Gastrocnemius medialis (tissue), 4 donors: ENCODE data around the gene UBAP1L. TPM values are rescaled to one million over a fixed set of nuclear protein-coding genes. Genes with fewer than 3 reads are reported as not detected.

Source experiments
- ATAC-seq, 2 donors: fragments of 150-250 bp; one replicate each; pipeline ENCODE4 v1.9.1; 2016
- DNase-seq, 2 donors: peaks; one replicate each; pipeline ENCODE4 v3.0.0-alpha.2; 2019
- H3K27ac ChIP-seq, 4 donors: fragments of 200-600 bp; sonication (generic); 1 replicate in 1 of 4; 2 replicates in 3 of 4; pipeline ENCODE4 v1.5.1; 2016 to 2018; ENCODE audit warnings: mild to moderate bottlenecking in 2 of 4, moderate library complexity in 1 of 4
- H3K27me3 ChIP-seq, 3 donors: fragments of 200-600 bp; sonication (generic) in 2 of 3; 1 replicate in 1 of 3; 2 replicates in 2 of 3; pipeline versions ENCODE4 v1.5.1 to v1.6.0; 2016 to 2019; ENCODE audit warnings: mild to moderate bottlenecking in 1 of 3, moderate library complexity in 1 of 3
- H3K36me3 ChIP-seq, 2 donors: fragments of 200-600 bp; sonication (generic) in 1 of 2; one replicate each; pipeline ENCODE4 v1.5.1; 2017 to 2018
- H3K4me1 ChIP-seq, 2 donors: fragments of 200-600 bp; sonication (generic) in 1 of 2; one replicate each; pipeline ENCODE4 v1.5.1; 2016 to 2017; ENCODE audit warnings: mild to moderate bottlenecking in 2 of 2
- H3K4me3 ChIP-seq, 4 donors: fragments of 200-600 bp; sonication (generic) in 3 of 4; 1 replicate in 1 of 4; 2 replicates in 3 of 4; pipeline ENCODE4 v1.5.1; 2016 to 2019; ENCODE audit warnings: mild to moderate bottlenecking in 2 of 4
- H3K9me3 ChIP-seq, 3 donors: fragments of 200-600 bp; sonication (generic) in 2 of 3; 1 replicate in 1 of 3; 2 replicates in 2 of 3; pipeline ENCODE4 v1.5.1; 2016 to 2019
- POLR2A ChIP-seq, 2 donors: fragments of 450-650 bp; IDR thresholded peaks; one replicate each; pipeline ENCODE4 v1.6.1; 2017; ENCODE audit warnings: antibody characterized with exemption in 2 of 2, mild to moderate bottlenecking in 2 of 2, moderate library complexity in 2 of 2
- in situ Hi-C, 4 donors: fragments of 200-750 bp; cut with MboI; loops; one replicate each; pipeline versions ENCODE4 v1.15.0 to v1.8.0; 2017; ENCODE audit warnings: low sequenced_read_pairs in 4 of 4
- intact Hi-C: fragments of 100-400 bp; cut with DNase I; formaldehyde crosslinking; loops from one replicate; pipeline ENCODE4 v1.15.1; 2023; ENCODE audit warnings: low total_unique reads
- total RNA-seq, 4 donors: library from RNA; depleted of rRNA; stranded (reverse); fragments of >200 nt; gene quantifications; one replicate each; pipeline versions ENCODE4 v1.1.0 to v1.2.3, GENCODE V29; 2016
- TF ChIP-seq, protein P1 (sequence below), 5 experiments: fragments of 450-650 bp in 3 of 5; fragments of 200-600 bp in 2 of 5; sonication (generic) in 2 of 5; IDR thresholded peaks in 4 of 5; conservative IDR thresholded peaks in 1 of 5; 1 replicate in 4 of 5; 2 replicates in 1 of 5; pipeline ENCODE4 v1.5.1; 2016 to 2019; ENCODE audit warnings: antibody characterized with exemption in 5 of 5, mild to moderate bottlenecking in 3 of 5, moderate library complexity in 3 of 5

UBAP1L gene
- total RNA-seq, 4 donors from 2014 or later = 0.65 to 3.3 (median 1.4) TPM

DNA sequence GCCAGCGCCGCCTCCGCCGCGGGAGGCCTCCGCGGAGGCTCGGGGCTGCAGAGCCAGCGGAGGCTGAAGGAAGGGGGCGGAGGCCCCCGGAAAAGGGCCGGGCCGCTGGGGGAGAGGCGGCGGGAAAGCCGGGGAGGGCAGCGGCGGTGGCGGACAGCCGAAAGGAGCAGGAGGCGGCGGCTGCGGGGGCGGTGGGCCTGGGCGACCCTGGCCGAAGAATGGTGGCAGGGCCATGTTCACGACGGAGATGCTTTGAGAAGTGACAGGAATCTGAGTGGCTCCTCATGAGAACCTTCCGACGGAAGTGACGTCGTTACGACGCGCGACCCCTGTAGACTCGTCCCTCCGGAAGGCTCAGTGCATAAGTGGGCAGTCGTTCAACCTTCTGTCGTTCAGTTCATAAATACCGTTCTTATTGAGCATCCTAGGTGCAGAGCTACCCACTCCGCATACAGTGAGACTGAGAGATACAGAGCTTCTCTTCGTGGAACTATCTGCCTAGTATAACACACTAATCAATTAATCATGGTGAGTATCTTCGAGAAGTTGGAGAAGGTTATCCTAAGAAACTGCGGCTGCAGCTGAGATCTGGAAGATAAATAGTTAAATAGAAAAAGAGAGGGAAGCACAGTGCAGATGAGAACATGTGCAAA lies 18.7 kb upstream of the UBAP1L start, which contains the start of gene PDCD7:
Gene PDCD7 (minus strand): TSS at position 261 of the 653 bp plus-strand sequence. CDS start 27 bp downstream, at position 234.
- Histone ChIP-seq H3K36me3 (peaks cover 0 to 10% of the 10 kb centered on the region in 2 donors), H3K4me3 (peak within 1 kb of the TSS; percentile 69 to 93 (median 78)), H3K9me3 (no peaks in the 10 kb centered on the region), H3K27ac (peak within 1 kb of the TSS; percentile 71 to 89 (median 88)), H3K4me1 (peaks cover 18 to 30% of the 10 kb centered on the region in 2 donors), H3K27me3 (no peaks in the 10 kb centered on the region)
- DNase-seq (peak; percentile 75 to 81), ATAC-seq (peak; percentile 97 to 99)
- TF ChIP-seq, protein P1, sequence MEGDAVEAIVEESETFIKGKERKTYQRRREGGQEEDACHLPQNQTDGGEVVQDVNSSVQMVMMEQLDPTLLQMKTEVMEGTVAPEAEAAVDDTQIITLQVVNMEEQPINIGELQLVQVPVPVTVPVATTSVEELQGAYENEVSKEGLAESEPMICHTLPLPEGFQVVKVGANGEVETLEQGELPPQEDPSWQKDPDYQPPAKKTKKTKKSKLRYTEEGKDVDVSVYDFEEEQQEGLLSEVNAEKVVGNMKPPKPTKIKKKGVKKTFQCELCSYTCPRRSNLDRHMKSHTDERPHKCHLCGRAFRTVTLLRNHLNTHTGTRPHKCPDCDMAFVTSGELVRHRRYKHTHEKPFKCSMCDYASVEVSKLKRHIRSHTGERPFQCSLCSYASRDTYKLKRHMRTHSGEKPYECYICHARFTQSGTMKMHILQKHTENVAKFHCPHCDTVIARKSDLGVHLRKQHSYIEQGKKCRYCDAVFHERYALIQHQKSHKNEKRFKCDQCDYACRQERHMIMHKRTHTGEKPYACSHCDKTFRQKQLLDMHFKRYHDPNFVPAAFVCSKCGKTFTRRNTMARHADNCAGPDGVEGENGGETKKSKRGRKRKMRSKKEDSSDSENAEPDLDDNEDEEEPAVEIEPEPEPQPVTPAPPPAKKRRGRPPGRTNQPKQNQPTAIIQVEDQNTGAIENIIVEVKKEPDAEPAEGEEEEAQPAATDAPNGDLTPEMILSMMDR (IDR thresholded peaks at IDR 0.05 in 4 of 5, conservative IDR thresholded peaks at IDR 0.05 in 1 of 5) = no peak
- peak; percentile 69 to 72 for TF ChIP-seq POLR2A (IDR thresholded peaks at IDR 0.05)
- intact Hi-C loops (loop anchor here (2.0 to 10.0 kb wide), 3 partner anchors 51 to 481 kb away; partner anchors contain the start of genes CLPX, INTS14 and PARP16), in situ Hi-C loops (no loop called here)

DNA sequence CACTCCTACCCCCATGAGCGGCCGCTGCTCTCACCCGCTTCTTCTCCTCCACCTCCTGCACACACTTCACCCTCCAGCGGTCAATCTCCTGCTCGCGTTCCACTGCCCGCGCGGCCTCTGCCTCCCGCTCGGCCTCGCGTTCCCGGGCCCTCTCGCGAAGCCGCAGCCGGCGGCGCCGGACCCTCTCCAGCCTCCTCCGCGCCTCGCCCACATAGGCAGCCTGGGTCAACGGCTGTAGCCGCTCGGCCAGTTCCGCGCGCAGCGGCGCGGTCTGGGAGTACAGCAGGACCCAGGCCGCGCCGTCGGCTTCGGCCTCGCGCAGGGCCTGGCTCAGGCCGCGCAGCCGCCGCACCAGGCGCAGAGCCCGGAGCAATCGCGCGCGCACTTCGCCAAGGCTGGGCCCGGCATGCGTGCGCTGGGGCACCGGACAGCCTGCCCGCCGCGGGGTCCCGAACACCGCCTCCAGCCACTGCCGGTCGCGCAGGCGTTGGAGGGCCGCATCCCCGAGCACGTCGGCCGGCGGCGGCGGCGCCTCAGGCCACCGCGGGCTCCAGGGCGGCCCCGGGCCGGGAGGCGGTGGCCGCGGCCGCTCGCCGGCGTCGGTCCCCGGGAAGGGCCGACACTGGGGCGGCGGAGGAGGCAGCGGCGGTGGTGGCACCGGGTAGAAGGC lies 18.0 kb upstream of the UBAP1L start:
- ATAC-seq (peak; percentile 56 to 65), DNase-seq (no peak)
- Histone ChIP-seq H3K9me3 (no peaks in the 10 kb centered on the region), H3K27ac (peak overlapping the region; percentile 71 to 89 (median 88)), H3K36me3 (peaks cover 2 to 17% of the 10 kb centered on the region in 2 donors), H3K4me1 (peaks cover 18 to 30% of the 10 kb centered on the region in 2 donors), H3K4me3 (peak overlapping the region; percentile 69 to 93 (median 78)), H3K27me3 (no peaks in the 10 kb centered on the region)
- TF ChIP-seq, protein P1 (IDR thresholded peaks at IDR 0.05 in 4 of 5, conservative IDR thresholded peaks at IDR 0.05 in 1 of 5) = no peak
- TF ChIP-seq POLR2A (IDR thresholded peaks at IDR 0.05) = no peak
- in situ Hi-C loops = no loop called here
- intact Hi-C loops = loop anchor here (5.0 to 10.0 kb wide), 2 partner anchors 154 to 482 kb away; partner anchors contain the start of genes INTS14 and PARP16

DNA sequence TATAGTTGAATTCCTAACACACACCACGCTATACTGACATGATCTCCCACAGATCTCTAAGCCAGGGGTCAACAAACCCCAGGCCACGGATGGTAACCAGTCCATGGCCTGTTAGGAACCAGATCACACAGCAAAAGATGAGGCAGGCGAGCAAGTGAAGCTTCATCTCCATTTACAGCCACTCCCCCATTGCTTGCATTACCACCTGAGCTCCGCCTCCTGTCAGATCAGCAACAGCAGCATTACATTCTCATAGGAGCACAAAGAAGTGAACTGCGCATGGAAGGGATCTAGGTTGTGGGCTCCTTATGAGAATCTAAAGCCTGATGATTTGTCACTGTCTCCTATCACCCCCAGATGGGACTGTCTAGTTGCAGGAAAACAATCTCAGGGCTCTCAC lies 15.9 kb upstream of the UBAP1L start:
- no peak for ATAC-seq
- intact Hi-C loops = loop anchor here (5.0 to 10.0 kb wide), 2 partner anchors 156 to 484 kb away; partner anchors contain the start of genes INTS14 and PARP16

DNA sequence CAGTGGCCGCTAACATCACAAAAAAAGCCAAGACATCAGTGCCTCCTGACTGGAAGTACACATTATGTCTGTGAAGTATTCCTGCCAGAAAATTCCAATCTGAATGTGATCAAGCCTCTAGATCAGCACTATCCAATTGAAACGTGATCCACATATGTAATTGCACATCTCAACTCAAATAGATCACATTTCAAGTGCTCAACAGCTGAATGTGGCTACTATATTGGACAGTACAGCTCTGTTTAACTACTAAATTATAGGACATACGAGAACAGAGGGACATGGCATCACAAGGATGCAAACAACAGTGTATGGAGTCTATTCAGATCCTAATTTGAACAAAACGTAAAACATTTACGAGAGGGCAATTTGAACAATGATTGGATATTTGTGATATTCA lies 542 bp upstream of the UBAP1L start:
- ATAC-seq (peak in 1 of 2 donors; percentile 81), DNase-seq (no peak)
- Histone ChIP-seq H3K4me3 (no peak overlapping the region), H3K4me1 (peaks cover 0 to 15% of the 10 kb centered on the region in 2 donors), H3K27ac (peak overlapping the region in 1 of 4 donors; percentile 21), H3K9me3 (no peaks in the 10 kb centered on the region), H3K27me3 (no peaks in the 10 kb centered on the region), H3K36me3 (peaks cover 2 to 56% of the 10 kb centered on the region in 2 donors)
- TF ChIP-seq, protein P1 (IDR thresholded peaks at IDR 0.05 in 4 of 5, conservative IDR thresholded peaks at IDR 0.05 in 1 of 5) = no peak
- TF ChIP-seq POLR2A (IDR thresholded peaks at IDR 0.05) = no peak
- in situ Hi-C loops (no loop called here), intact Hi-C loops (no loop called here)

More for the DNA sequence above, 15.9 kb upstream of the UBAP1L start:
- H3K27ac ChIP-seq = no peak overlapping the region
- TF ChIP-seq POLR2A (IDR thresholded peaks at IDR 0.05) = no peak
- TF ChIP-seq, protein P1 (IDR thresholded peaks at IDR 0.05 in 4 of 5, conservative IDR thresholded peaks at IDR 0.05 in 1 of 5) = no peak
- DNase-seq = no peak
- H3K36me3 ChIP-seq = peaks cover 2 to 33% of the 10 kb centered on the region in 2 donors
- no peaks in the 10 kb centered on the region for H3K27me3 ChIP-seq
- peaks cover 18 to 30% of the 10 kb centered on the region in 2 donors for H3K4me1 ChIP-seq
- no peaks in the 10 kb centered on the region for H3K9me3 ChIP-seq
- no peak overlapping the region for H3K4me3 ChIP-seq
- in situ Hi-C loops = no loop called here
